ENCODE measurements around the gene PIK3C2G. TPM values are rescaled to one million over a fixed set of nuclear protein-coding genes. Genes with fewer than 3 reads are reported as not detected.

PIK3C2G gene
- total RNA-seq, 1 experiment from 2014 or later, result not detected

- Histone ChIP-seq H3K36me3 (ENCODE audit: control insufficient read depth, insufficient read depth, low read length) (no peaks in the 10 kb centered on the region), H3K9me3 (ENCODE audit: control insufficient read depth, insufficient read depth, low read depth, low read length) (no peaks in the 10 kb centered on the region), H3K4me3 (ENCODE audit: low read depth in 2 of 2, low read length in 2 of 2) (no peak overlapping the region), H3K27ac (ENCODE audit: low read length) (no peak overlapping the region), H3K27me3 (ENCODE audit: control insufficient read depth, insufficient read depth, low read length) (no peaks in the 10 kb centered on the region), H3K4me1 (ENCODE audit: control insufficient read depth, insufficient read depth, low read length) (no peaks in the 10 kb centered on the region)
- no TSS peak for BruUV-seq (replicated peaks)
- in situ Hi-C loops (cut with HindIII; ENCODE audit: low pct_unique_long_range_greater_than_20kb, low sequenced_read_pairs), result no loop called here
- DNase-seq (ENCODE audit: low read depth, low spot score) (no peak), ATAC-seq (no peak)
- intact Hi-C loops (cut with micrococcal nuclease; ENCODE audit: unreplicated experiment), result no loop called here
- CTCF ChIA-PET, result no interaction called here
- POLR2A ChIA-PET, result no interaction called here
- TF ChIP-seq TCF7L2 (IDR thresholded peaks at IDR 0.05; ENCODE audit: low read depth, low read length) (no peak), SIN3A (IDR thresholded peaks at IDR 0.05; ENCODE audit: borderline replicate concordance, insufficient read depth, low read depth, low read length) (no peak), REST (IDR thresholded peaks at IDR 0.05; ENCODE audit: insufficient read depth in 1 of 2, low read depth in 2 of 2, low read length in 1 of 2) (no peak), CTCF (IDR thresholded peaks at IDR 0.05) (no peak; the same call in 1 of the 2 replicates)
Observed at GRCh38 chr12:18246066-18246465, 15.3 kb upstream of the PIK3C2G start.

GRCh38 chr12:18250313-18250916 is 10.9 kb upstream of the PIK3C2G start:
- no peaks in the 10 kb centered on the region for H3K4me1 ChIP-seq (ENCODE audit: control insufficient read depth, insufficient read depth, low read length)
- no peaks in the 10 kb centered on the region for H3K36me3 ChIP-seq (ENCODE audit: control insufficient read depth, insufficient read depth, low read length)
- H3K9me3 ChIP-seq (ENCODE audit: control insufficient read depth, insufficient read depth, low read depth, low read length), result no peaks in the 10 kb centered on the region
- H3K27ac ChIP-seq (ENCODE audit: low read length), result no peak overlapping the region
- intact Hi-C loops (cut with micrococcal nuclease; ENCODE audit: unreplicated experiment) (loop anchor here (2.0 to 5.0 kb wide), 2 partner anchors 70 to 937 kb away; no protein-coding TSS in a partner anchor), in situ Hi-C loops (cut with HindIII; ENCODE audit: low pct_unique_long_range_greater_than_20kb, low sequenced_read_pairs) (no loop called here)
- no peak overlapping the region for H3K4me3 ChIP-seq (ENCODE audit: low read depth in 2 of 2, low read length in 2 of 2)
- CTCF ChIA-PET, result interaction anchor here (0.6 to 0.7 kb wide), 2 partner anchors 779 to 935 kb away, joined by 3 to 4 read pairs; no protein-coding TSS in a partner anchor
- POLR2A ChIA-PET, result no interaction called here
- ATAC-seq (no peak), DNase-seq (ENCODE audit: low read depth, low spot score) (peak; percentile 10)
- peak; percentile 58; the same call in 1 of the 2 replicates for TF ChIP-seq CTCF (IDR thresholded peaks at IDR 0.05)
- TF ChIP-seq POLR2AphosphoS5 (IDR thresholded peaks at IDR 0.05; ENCODE audit: low read depth, low read length), result no peak
- BruUV-seq (replicated peaks), result no TSS peak
- no peaks in the 10 kb centered on the region for H3K27me3 ChIP-seq (ENCODE audit: control insufficient read depth, insufficient read depth, low read length)
